Activated gamma-delta T cell (primary cell): ENCODE measurements around the gene WDR13.
"Not testable (repeated sequence)": the region's sequence is repeated elsewhere in the genome, so short reads cannot be mapped to it uniquely, and the experiment has no call there.

Experiments
- DNase-seq: peaks from one replicate; lab custom pipeline; 2025; lab: John Stamatoyannopoulos, UW
- total RNA-seq, 2 donors: gene quantifications; one replicate each; lab custom pipeline; 2026; lab: John Stamatoyannopoulos, UW

The WDR13 gene
- 53.8 to 60.6 reads per million in 2 donors for total RNA-seq

- peak; percentile 71 for DNase-seq
These were observed at the start of gene WDR13 for GRCh38 chrX:48597353-48598264. Gene WDR13 (plus strand): TSS chrX:48597492. CDS start chrX:48597997, 505 bp downstream.

DNA sequence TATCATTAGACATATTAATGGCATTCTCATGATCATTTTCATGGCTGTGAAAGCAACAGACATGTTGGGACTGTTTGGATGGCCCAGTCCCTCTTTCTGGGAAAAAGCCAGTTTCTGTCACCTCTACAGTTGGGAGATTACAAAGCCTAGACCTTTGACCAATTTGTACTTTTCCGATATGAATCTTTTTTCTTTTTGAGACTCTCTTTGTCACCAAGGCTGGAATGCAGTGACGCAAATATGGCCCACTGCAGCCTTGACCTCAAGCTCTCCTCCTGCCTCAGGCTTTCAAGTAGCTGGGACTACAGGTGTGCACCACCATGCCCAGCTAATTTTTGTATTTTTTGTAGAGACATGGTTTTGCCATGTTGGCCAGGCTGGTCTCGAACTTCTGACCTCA lies 48.4 kb upstream of the WDR13 start:
- DNase-seq: no peak

DNA sequence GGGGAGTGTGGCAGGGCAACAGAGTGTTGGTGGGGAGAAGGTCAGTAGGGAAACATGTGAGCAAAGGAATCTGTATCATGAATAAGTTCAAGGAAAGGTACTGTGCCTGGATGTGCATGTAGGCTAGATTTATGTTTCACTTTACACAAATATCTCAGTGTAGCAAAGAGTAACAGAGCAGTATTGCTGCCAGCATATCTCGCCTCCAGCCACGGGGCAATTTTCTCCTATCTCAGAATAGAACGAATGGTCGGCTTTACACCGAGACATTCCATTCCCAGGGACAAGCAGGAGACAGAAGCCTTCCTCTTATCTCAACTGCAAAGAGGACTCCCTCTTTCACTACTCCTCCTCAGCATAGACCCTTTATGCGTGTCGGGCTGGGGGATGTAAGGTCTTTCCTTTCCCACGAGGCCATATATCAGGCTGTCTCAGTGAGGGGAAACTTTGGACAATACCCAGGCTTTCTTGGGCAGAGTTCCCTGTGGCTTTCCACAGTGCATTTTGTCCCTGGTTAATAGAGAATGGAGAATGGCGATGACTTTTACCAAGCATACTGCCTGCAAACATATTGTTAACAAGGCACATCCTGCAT lies 41.5 kb upstream of the WDR13 start:
- DNase-seq: not testable (repeated sequence)

DNA sequence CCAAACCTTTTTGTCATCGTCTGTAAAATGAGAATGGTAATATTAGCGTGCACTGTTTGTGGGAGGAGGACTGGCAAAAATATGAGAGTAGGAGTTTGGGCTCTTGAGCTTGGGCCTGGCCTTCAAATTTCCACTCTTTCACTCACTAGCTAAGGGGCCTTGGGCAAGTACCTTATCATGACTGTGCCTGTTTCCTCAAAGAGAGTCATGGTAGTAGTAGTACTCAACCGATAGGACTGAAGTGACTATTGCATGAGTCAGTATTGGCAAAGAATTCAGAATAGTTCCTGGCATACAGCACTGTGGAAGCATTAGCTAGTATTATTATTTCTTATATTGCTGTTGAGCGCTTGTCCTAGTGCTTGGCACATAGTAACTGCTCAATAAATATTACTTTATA lies 39.0 kb upstream of the WDR13 start:
- no peak for DNase-seq

- DNase-seq: no peak
These were observed 37.7 kb upstream of the WDR13 start for GRCh38 chrX:48559636-48560035.

- no peak for DNase-seq
These were observed 37.2 kb upstream of the WDR13 start for GRCh38 chrX:48560056-48560455.

DNA sequence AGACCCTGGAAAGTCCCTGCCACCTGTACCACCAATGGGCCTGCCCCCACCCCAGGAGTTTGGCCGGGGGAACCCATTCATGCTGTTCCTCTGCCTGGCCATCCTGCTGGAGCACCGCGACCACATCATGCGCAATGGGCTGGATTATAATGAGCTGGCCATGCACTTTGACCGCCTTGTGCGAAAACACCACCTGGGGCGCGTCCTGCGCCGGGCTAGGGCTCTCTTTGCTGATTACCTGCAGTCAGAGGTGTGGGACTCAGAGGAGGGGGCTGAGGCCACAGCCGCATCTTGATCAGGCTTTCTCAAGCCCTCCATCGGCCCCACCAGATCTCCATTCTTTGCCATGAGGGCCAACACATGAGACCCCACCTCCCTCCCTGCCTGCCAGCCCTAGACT lies 36.6 kb upstream of the WDR13 start:
- no peak for DNase-seq

DNA sequence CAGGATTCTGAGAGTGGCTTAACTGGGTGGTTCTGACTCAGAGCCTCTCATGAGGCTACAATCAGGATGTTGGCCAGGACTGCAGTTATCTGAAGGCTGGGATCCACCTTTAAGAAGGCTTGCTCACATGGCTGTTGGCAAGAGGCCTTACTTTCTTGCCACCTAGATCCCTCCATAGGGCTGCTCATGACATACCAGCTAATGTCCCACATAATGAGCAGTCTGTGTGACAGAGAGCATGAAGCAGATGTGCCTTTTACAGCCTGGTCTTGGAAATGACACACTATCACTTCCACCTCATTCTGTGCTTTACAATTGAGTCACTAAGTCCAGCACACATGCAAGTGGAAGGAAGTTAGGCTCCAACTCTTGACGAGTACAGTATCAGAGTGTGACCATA lies 27.3 kb upstream of the WDR13 start:
- no peak for DNase-seq

- peak; percentile 14 for DNase-seq
These were observed 23.5 kb upstream of the WDR13 start for GRCh38 chrX:48573690-48574269.

DNA sequence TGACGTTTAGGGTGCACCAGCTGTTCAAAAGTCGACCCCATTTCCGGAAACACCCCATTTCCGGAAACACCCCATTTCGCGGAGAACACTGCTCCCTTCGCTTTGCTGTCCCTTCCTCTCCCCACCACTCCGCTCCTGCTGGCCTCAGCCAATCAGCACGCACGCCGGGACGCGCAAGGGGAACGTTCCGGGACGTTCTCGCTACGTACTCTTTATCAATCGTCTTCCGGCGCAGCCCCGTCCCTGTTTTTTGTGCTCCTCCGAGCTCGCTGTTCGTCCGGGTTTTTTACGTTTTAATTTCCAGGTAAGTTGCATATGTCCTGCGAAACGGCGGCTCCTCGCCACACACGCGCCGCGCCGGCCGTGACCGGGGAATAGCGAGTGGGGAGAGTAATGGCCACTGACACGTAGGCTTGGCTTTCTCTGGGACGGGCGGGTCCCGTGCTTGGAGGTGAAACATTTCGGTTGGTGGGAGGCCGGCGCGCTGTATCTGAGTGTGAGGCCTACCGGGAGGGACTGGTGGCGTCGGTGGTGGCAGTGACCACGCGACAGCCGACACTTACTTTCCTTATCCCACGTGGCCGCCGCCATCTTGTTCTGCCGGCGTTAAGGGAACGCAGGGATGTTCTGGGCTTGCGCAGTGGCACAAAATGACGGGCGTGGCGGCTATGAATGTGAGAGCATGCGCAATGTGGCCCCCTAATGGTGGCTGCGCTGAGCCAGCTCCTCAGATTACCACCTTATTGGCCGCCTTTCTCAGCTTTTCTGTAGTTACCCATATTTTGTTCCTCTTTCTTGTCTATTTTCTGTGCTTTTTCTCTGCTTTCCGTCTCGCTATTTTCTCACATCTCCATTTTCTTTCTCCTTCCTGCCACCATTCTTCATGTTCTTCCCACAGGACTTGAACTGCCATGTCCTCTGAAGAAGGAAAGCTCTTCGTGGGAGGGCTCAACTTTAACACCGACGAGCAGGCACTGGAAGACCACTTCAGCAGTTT lies 22.7 kb upstream of the WDR13 start, which contains the start of gene RBM3:
TSS of gene RBM3 (plus strand) at position 215 of the 997 bp plus-strand sequence. CDS start at position 912, 697 bp downstream.
- peak; percentile 84 for DNase-seq

DNA sequence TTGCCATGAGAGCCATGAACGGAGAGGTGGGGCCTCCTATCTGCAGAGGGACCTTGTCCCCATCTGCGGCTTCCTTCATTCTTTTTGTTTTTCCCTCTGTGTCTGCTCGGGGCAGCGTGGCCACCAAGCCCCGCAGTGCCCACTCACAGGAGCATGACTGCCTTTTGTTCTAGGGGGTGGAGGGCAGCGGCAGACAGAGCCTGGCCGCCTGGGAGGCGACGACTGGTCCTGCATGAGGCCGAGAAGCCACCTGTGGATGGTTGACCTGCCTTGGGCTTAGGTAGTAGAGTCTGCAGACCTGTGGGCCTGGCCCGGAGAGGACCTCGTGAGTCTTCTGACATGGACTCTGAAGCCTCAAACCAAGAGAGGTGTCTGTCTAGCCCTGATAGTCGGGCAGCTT lies 21.6 kb upstream of the WDR13 start:
- DNase-seq: no peak

DNA sequence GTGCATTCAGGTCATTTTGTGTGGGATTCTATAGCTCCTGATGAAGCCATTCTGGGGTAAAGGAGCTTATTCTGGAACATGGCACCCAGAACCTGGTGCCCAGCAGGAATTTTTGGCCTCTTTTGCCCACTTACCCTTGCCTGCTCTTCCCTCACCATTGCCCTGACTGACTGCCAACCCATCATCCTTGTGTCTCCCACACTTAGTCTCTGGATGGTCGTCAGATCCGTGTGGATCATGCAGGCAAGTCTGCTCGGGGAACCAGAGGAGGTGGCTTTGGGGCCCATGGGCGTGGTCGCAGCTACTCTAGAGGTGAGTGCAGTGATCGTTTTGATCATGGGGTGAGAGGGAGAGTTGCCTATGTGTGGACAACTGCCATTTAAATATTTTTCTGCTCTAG lies 21.2 kb upstream of the WDR13 start:
- DNase-seq: no peak

GRCh38 chrX:48578661-48579128 lies 18.6 kb upstream of the WDR13 start:
- no peak for DNase-seq

DNA sequence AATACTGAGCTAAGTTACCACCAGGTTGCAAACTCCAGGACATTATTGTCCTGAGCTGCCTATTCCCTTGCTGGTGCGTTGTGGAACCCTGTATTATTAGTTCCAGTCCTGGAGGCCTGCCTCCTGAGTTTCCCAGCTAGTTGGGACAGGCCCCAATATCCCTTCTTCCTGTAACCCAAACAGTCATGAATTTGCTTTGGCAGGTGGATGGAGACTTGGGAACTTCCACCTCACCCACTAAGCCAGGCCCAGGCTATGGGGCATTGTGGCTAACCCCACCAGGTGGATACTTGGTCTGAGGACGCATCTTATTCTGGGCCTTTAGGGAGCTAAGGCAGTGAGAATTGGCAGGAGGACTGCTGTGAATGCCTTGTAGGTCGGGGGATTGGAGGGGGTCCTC lies 18.0 kb upstream of the WDR13 start:
- no peak for DNase-seq

- DNase-seq: no peak
These were observed 16.6 kb upstream of the WDR13 start for GRCh38 chrX:48580662-48581061.

DNA sequence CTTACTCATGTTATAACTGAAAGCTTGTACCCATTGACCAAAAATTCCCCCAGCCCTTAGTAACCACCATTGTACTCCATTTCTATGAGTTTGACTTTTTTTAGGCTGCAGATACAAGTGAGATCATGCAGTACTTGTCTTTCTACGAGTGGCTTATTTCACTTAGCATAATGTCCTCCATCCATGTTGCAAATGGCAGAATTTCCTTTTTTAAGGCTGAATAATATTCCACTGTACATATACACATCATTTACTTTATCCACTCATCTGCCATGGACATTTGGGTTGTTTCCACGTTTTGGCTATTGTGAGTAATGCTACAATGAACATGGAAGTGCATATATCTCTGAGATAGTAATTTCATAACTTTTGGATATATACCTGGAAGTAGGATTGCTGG lies 12.6 kb upstream of the WDR13 start:
- no peak for DNase-seq

DNA sequence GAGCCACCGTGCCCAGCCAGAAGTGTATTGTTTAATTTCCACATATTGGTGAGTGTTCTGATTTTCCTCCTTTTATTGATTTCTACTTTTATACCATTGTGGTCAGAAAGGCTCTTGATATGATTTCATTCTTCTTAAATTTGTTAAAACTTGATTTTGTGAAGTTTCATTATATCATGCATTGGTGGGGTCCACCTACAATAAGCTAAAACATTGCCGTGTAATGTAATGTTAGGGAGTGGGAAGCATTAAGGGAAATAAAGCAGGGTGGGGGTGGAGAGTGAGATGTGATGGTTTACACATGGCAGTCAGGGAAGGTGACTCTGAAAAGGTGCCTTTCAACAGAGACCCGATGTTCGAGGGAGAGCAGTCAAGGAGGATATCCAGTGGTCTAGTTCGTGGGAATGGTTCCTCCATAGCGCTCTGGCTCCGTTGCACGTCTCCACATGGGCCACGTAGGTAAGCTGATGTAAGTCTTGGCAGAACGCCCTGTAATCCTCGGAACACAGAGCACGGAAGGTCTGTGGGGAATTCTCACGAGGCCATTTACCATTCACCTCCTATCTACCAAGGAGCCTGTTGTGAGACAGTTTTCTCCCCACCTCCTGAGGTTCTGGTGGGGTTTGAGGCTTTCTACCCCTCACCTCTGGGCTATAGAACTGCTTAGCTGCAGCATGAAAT lies 7.7 kb upstream of the WDR13 start:
- DNase-seq: no peak

- DNase-seq: no peak
These were observed 6.8 kb upstream of the WDR13 start for GRCh38 chrX:48590203-48591103.

DNA sequence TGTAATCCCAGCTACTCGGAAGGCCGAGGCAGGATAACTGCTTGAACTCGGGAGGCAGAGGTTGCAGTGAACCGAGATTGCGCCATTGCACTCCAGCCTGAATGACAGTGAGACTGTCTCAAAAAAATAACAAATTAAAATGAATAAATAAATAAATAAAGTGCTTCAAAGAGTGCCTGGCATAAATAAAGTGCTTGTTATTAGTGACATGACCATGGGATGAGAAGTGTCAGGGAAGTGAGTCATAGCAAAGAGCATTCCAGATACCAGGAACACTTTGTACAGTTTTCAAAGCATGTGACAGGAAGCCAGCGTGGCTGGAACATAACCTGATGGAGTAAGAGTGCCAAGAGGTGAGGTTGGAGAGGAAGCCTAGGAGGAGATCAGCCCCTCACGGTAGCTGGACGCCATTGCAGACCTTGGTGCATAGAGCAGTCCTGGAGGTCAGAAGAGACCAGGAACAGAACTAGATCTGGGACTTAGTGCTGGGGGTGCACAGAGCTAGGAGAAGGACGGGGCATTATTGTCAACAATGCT lies 6.0 kb upstream of the WDR13 start:
- no peak for DNase-seq

- DNase-seq: no peak
These were observed 4.3 kb upstream of the WDR13 start for GRCh38 chrX:48592971-48593370.
